HL-60 (cell line): ENCODE data around the gene R3HDM2.

Source experiments
- DNase-seq, 2 experiments: peaks; one replicate each; pipeline ENCODE4 v3.0.0-alpha.2; 2010 to 2020; ENCODE audit warnings: low read depth in 1 of 2, low spot score in 1 of 2
- H3K27ac ChIP-seq: fragments of 250-450 bp; sonication (Bioruptor Pico); replicated peaks from 2 replicates; pipeline ENCODE4 v1.5.1; 2020; ENCODE audit warnings: mild to moderate bottlenecking, moderate library complexity
- H3K27me3 ChIP-seq: fragments of 250-450 bp; sonication (Bioruptor Pico); 2 replicates; pipeline ENCODE4 v1.5.1; 2021; ENCODE audit warnings: mild to moderate bottlenecking, moderate library complexity; ENCODE audit not compliant: insufficient read depth, poor library complexity, severe bottlenecking
- H3K4me3 ChIP-seq: replicated peaks from 2 replicates; pipeline ENCODE4 v1.5.1; 2011; ENCODE audit warnings: mild to moderate bottlenecking, control low read depth, low read length; ENCODE audit not compliant: insufficient read depth
- CTCF ChIP-seq: IDR thresholded peaks from one replicate; pipeline ENCODE4 v1.5.1; 2011; ENCODE audit warnings: low read length, control low read depth, inconsistent platforms; ENCODE audit not compliant: insufficient read depth
- GABPA ChIP-seq: IDR thresholded peaks from 2 replicates; pipeline ENCODE4 v1.6.1; 2012; ENCODE audit warnings: low read depth
- POLR2AphosphoS5 ChIP-seq: IDR thresholded peaks from 2 replicates; pipeline ENCODE4 v1.6.1; 2012; ENCODE audit warnings: low read depth
- REST ChIP-seq: IDR thresholded peaks from 2 replicates; pipeline ENCODE4 v1.6.1; 2012; ENCODE audit warnings: low read depth; ENCODE audit not compliant: insufficient replicate concordance
- SPI1 ChIP-seq: IDR thresholded peaks from 2 replicates; pipeline ENCODE4 v1.6.1; 2012; ENCODE audit warnings: low read depth, mild to moderate bottlenecking, borderline replicate concordance

R3HDM2 gene

DNA sequence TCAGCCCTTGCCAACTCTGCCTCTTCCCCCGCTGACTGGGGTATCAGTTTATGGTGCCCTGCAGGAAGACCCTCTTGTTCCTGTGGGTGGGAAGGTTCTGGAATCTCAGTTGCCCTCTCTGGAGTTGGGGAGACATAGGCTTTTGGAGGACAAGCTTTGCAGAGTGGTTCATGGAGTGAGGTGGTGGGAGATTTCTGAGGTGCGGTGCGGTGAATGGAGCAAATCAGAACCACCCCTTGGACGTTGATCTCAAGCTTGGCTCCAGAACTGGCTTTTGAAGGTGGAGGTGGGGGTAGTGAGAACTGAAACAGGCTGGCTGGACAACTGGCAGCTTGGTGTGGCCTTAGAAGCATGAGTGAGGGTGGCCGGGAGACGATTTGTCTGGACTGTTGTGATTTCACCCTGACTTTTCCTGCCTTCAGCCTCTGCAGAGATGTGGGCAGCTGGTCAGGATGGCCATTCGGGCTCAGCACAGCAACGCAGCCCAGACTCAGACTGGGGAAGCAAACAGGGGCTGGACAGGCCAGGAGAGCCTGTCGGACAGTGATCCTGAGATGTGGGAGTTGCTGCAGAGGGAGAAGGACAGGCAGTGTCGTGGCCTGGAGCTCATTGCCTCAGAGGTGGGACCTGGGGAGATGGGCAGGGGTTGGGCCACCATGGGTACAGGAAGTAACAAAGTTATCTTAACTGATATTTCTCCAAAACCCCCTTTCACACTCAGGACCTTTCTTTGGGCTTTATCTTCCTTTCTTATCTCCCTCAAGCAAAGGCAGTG is 200.3 kb downstream of the R3HDM2 start:
- Histone ChIP-seq H3K27ac (peak overlapping the region; percentile 83), H3K27me3 (peaks cover 13% of the 10 kb centered on the region), H3K4me3 (peak overlapping the region; percentile 75)
- TF ChIP-seq REST (no peak), GABPA (no peak), POLR2AphosphoS5 (no peak), SPI1 (no peak), CTCF (no peak)
- DNase-seq: no peak

DNA sequence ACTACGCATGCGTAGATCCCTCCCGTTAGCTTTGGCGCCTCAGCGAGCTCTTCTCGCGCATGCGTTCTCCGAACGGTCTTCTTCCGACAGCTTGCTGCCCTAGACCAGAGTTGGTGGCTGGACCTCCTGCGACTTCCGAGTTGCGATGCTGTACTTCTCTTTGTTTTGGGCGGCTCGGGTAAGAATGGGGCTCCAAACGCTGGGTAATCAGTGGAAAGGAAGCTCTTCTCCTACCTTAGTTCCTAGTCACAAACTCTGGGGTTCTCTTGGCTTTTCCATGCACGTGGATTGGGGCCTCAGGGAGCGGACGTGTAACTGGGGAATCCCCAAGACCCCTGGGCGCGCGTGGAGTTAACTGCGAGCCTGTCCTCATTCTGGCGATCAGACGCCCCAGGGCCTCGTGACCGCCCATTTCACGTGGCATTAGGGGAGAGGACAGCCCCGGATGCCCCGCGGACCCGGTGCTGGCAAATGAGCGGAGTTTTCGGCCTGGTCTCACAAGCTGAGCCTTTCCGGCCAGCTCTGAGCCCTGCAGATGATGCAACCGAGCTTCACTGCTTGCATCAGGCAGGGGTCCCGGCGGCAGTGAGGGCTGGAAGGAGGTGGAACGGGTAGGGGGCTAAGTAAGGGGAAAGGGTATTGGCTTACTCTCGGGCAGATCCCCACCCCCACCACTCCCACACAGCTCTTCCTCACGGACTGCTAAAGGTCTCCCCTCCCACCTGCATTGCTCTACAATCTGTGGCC is 201.0 kb downstream of the R3HDM2 start, which contains the start of gene SHMT2:
Gene SHMT2, plus strand, starts transcription at position 78 of the 747 bp plus-strand sequence. Its CDS starts 68 bp downstream, at position 146.
- Histone ChIP-seq H3K4me3 (peak within 1 kb of the TSS; percentile 75), H3K27me3 (peaks cover 18% of the 10 kb centered on the region), H3K27ac (peak within 1 kb of the TSS; percentile 83)
- peak; percentile 60; the same call in 1 of the 2 replicates for TF ChIP-seq POLR2AphosphoS5
- TF ChIP-seq REST: no peak
- DNase-seq: peak; percentile 82 to 96

- peak overlapping the region; percentile 75 for H3K4me3 ChIP-seq
- no peak for TF ChIP-seq REST
- TF ChIP-seq SPI1: no peak
- no peak for TF ChIP-seq POLR2AphosphoS5
- no peak for TF ChIP-seq CTCF
- TF ChIP-seq GABPA: no peak
- no peak for DNase-seq
- H3K27ac ChIP-seq: peak overlapping the region; percentile 83
- peaks cover 24% of the 10 kb centered on the region for H3K27me3 ChIP-seq
These were observed 201.7 kb downstream of the R3HDM2 start for GRCh38 chr12:57229046-57229633.
